Mesendoderm (in vitro differentiated cells): ENCODE results near the gene MRPL47.

Experiments used
- DNase-seq: peaks from one replicate; pipeline ENCODE4 v3.0.0; 2013
- H2AK5ac ChIP-seq: 2 replicates; pipeline ENCODE4 v1.6.1; 2013; ENCODE audit warnings: low read length, inconsistent platforms
- H2BK120ac ChIP-seq: 2 replicates; pipeline ENCODE4 v1.6.1; 2013; ENCODE audit warnings: low read depth, mild to moderate bottlenecking, low read length, moderate library complexity, mixed read lengths
- H2BK15ac ChIP-seq: replicated peaks from 2 replicates; pipeline ENCODE4 v1.6.1; 2013; ENCODE audit warnings: low read depth, mild to moderate bottlenecking, moderate library complexity
- H2BK5ac ChIP-seq: 2 replicates; pipeline ENCODE4 v1.6.1; 2013; ENCODE audit warnings: low read length, inconsistent platforms
- H3K18ac ChIP-seq: 2 replicates; pipeline ENCODE4 v1.6.1; 2013; ENCODE audit warnings: mild to moderate bottlenecking, low read length, mixed read lengths
- H3K23ac ChIP-seq: one replicate; pipeline ENCODE4 v1.6.1; 2013; ENCODE audit warnings: low read length
- H3K27ac ChIP-seq: 2 replicates; pipeline ENCODE4 v1.5.1; 2013; ENCODE audit warnings: low read depth, mild to moderate bottlenecking, inconsistent platforms, low read length, moderate library complexity
- H3K27me3 ChIP-seq: 2 replicates; pipeline ENCODE4 v1.6.1; 2013; ENCODE audit warnings: low read length, control low read depth, mild to moderate bottlenecking, inconsistent platforms; ENCODE audit not compliant: insufficient read depth, poor library complexity
- H3K36me3 ChIP-seq: 2 replicates; pipeline ENCODE4 v1.6.1; 2013; ENCODE audit warnings: low read length, inconsistent platforms; ENCODE audit not compliant: control insufficient read depth, insufficient read depth
- H3K4ac ChIP-seq: one replicate; pipeline ENCODE4 v1.6.1; 2013; ENCODE audit warnings: low read depth, mild to moderate bottlenecking, low read length, moderate library complexity
- H3K4me1 ChIP-seq: 2 replicates; pipeline ENCODE4 v1.6.1; 2013; ENCODE audit warnings: low read depth, low read length, inconsistent platforms; ENCODE audit not compliant: control insufficient read depth
- H3K4me2 ChIP-seq: 2 replicates; pipeline ENCODE4 v1.6.1; 2013; ENCODE audit warnings: low read length
- H3K4me3 ChIP-seq: 2 replicates; pipeline ENCODE4 v1.5.1; 2013; ENCODE audit warnings: mild to moderate bottlenecking, low read length
- H3K56ac ChIP-seq: one replicate; pipeline ENCODE4 v1.6.1; 2013; ENCODE audit warnings: low read length
- H3K79me1 ChIP-seq: 2 replicates; pipeline ENCODE4 v1.6.1; 2013; ENCODE audit warnings: low read length, inconsistent platforms
- H3K79me2 ChIP-seq: 2 replicates; pipeline ENCODE4 v1.6.1; 2013; ENCODE audit warnings: mild to moderate bottlenecking, low read length; ENCODE audit not compliant: control insufficient read depth, insufficient read depth
- H3K9ac ChIP-seq: 2 replicates; pipeline ENCODE4 v1.6.1; 2013; ENCODE audit warnings: low read length, inconsistent platforms
- H4K5ac ChIP-seq: one replicate; pipeline ENCODE4 v1.6.1; 2013; ENCODE audit warnings: low read length
- H4K8ac ChIP-seq: one replicate; pipeline ENCODE4 v1.6.1; 2013; ENCODE audit warnings: low read depth, mild to moderate bottlenecking, control low read depth, low read length, moderate library complexity
- WGBS: extraction: QIAGEN DNeasy Blood & Tissue Kit; methylation state at CpG from one replicate; pipeline ENCODE4 v1.1.7; 2013; ENCODE audit warnings: low lambda C conversion rate, missing lambda C conversion rate; ENCODE audit not compliant: insufficient coverage; ENCODE audit errors: extremely low coverage; 5-methylcytosine and 5-hydroxymethylcytosine counted together

MRPL47 gene

GRCh38 chr3:179580992-179581391 lies 23.4 kb downstream of the MRPL47 start:
- Histone ChIP-seq H3K79me2 (no peaks in the 10 kb centered on the region), H3K4ac (no peak overlapping the region), H2BK120ac (no peak overlapping the region), H3K79me1 (no peaks in the 10 kb centered on the region), H3K4me1 (no peaks in the 10 kb centered on the region), H3K36me3 (no peaks in the 10 kb centered on the region), H3K27me3 (no peaks in the 10 kb centered on the region), H4K5ac (no peak overlapping the region), H3K56ac (no peak overlapping the region), H3K4me2 (no peak overlapping the region), H3K18ac (no peak overlapping the region), H2BK15ac (no peak overlapping the region), H3K9ac (no peak overlapping the region), H3K27ac (no peak overlapping the region), H2BK5ac (no peak overlapping the region), H4K8ac (no peak overlapping the region), H3K4me3 (no peak overlapping the region), H3K23ac (no peak overlapping the region), H2AK5ac (no peak overlapping the region)
- WGBS = no CpG with 5 or more reads among the region's 1 CpG
- no peak for DNase-seq

- Histone ChIP-seq H3K4me2 (no peak overlapping the region), H3K79me1 (peaks cover 7% of the 10 kb centered on the region), H3K56ac (no peak overlapping the region), H2BK120ac (no peak overlapping the region), H3K36me3 (no peaks in the 10 kb centered on the region), H2BK5ac (no peak overlapping the region), H3K4me3 (no peak overlapping the region), H3K4me1 (no peaks in the 10 kb centered on the region), H3K27ac (no peak overlapping the region), H3K79me2 (peaks cover 35% of the 10 kb centered on the region), H3K9ac (no peak overlapping the region), H2AK5ac (no peak overlapping the region), H2BK15ac (no peak overlapping the region), H3K23ac (no peak overlapping the region), H4K8ac (no peak overlapping the region), H3K4ac (no peak overlapping the region), H3K27me3 (no peaks in the 10 kb centered on the region), H4K5ac (no peak overlapping the region), H3K18ac (no peak overlapping the region)
- WGBS = no CpG with 5 or more reads among the region's 3 CpGs
- DNase-seq = no peak
Measured at GRCh38 chr3:179565496-179565895, 38.9 kb downstream of the MRPL47 start.

DNA sequence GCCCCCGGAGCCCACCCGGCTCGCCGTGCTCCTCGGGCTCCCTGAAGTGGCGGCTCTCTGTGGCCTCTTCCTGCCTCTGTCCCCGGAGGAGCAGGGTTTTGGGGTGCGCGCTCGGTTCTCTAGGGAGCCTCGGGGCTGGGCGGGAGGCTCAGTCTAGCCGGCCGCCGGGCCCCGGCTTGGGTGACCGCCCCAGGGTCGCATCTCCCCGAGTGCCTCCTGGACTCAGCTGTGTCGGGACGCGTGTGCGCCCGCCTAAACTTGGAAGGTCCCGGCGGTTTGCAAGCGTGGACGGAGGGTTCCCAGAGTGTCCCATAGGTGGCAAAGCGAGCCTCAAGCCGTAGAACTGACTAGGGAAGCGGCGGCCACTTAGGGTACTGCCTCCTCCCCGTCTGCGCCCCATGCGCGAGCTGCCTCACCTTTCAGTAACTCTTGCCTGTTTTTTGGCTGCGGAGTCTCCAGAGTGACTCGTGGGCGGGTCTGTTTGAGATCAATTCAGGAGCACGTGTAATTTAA lies 41.1 kb downstream of the MRPL47 start:
- Histone ChIP-seq H3K4ac (no peak overlapping the region), H3K27ac (peak overlapping the region; percentile 51), H3K27me3 (no peaks in the 10 kb centered on the region), H2BK5ac (peak overlapping the region; percentile 36), H2BK15ac (no peak overlapping the region), H3K56ac (peak overlapping the region; percentile 89), H3K4me3 (peak overlapping the region; percentile 54), H3K36me3 (no peaks in the 10 kb centered on the region), H2BK120ac (no peak overlapping the region), H2AK5ac (no peak overlapping the region), H3K18ac (peak overlapping the region; percentile 25), H3K79me2 (peaks cover 35% of the 10 kb centered on the region), H3K4me1 (no peaks in the 10 kb centered on the region), H3K4me2 (peak overlapping the region; percentile 76), H3K79me1 (peaks cover 6% of the 10 kb centered on the region), H4K8ac (no peak overlapping the region), H3K9ac (peak overlapping the region; percentile 80), H4K5ac (no peak overlapping the region), H3K23ac (no peak overlapping the region)
- peak; percentile 84 for DNase-seq
- no CpG with 5 or more reads among the region's 40 CpGs for WGBS

DNA sequence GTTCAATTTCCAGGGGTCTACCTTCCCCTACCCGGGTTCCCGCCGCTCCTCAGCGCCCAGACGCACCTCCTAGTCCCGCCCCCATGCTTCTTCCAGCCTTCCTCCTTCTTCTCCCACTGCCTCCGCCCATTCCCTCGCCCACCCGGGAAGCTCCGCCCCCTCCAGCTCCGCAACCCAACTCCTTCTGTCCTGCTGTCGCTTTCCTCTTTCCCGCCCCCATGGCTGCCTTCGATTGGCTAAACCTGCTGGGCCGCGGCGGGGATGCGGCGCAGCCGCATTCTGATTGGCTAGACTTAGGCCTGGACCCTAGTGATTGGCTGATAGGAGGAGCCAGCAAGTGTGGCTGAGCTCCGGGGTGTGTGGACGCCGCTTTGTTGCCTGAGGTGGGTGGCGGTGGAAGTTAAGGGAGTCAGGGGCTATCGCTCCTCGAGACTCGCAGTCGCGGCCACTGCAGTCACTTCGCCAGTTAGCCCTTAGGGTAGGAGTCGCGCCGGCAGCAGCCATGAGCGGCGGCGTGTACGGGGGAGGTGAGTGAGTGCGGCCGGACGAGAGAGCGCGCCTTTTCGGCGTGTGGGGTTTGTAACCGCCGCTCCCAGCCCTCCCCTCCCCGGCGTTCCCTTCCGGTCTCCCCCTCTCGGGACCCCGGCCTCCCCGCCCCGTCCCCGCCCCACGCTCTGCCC lies 41.7 kb downstream of the MRPL47 start, which contains the start of gene ACTL6A:
Gene ACTL6A, plus strand, starts transcription at position 336 of the 680 bp plus-strand sequence. Its CDS starts 167 bp downstream, at position 503.
- peak within 1 kb of the TSS; percentile 89 for H3K56ac ChIP-seq

DNA sequence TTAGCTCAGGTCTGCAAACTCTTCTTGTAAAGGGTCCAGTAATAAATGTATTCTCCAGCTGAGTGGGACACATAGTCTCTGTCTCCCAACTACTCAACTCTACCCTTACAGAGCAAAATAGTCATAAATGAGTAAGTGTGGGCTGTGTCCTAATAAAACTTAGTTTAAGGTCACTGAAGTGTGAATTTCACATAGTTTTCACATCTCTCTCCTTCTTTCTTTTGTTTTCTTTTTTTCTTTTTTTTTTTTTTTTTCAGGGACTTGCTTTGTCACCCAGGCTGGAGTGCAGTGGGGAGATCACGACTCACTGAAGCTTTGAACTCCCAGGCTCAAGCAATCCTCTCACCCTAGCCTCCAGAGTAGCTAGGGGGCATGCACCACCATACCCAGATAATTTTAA lies 43.6 kb downstream of the MRPL47 start:
- Histone ChIP-seq H3K79me2 (peaks cover 22% of the 10 kb centered on the region), H3K23ac (no peak overlapping the region), H3K4me3 (no peak overlapping the region), H3K9ac (no peak overlapping the region), H2BK15ac (no peak overlapping the region), H2BK120ac (no peak overlapping the region), H3K36me3 (no peaks in the 10 kb centered on the region), H3K4me2 (no peak overlapping the region), H3K4ac (no peak overlapping the region), H2AK5ac (no peak overlapping the region), H4K5ac (no peak overlapping the region), H3K79me1 (peaks cover 3% of the 10 kb centered on the region), H2BK5ac (no peak overlapping the region), H4K8ac (no peak overlapping the region), H3K56ac (no peak overlapping the region), H3K27me3 (no peaks in the 10 kb centered on the region), H3K18ac (no peak overlapping the region), H3K4me1 (no peaks in the 10 kb centered on the region), H3K27ac (no peak overlapping the region)
- DNase-seq = no peak
- no CpG with 5 or more reads among the region's 1 CpG for WGBS

More for the DNA sequence above, 41.7 kb downstream of the MRPL47 start, which contains the start of gene ACTL6A:
- Histone ChIP-seq H4K8ac (peak within 1 kb of the TSS; percentile 66), H3K79me1 (peaks cover 6% of the 10 kb centered on the region), H3K9ac (peak within 1 kb of the TSS; percentile 80), H2BK15ac (no peak within 1 kb of the TSS), H3K4ac (no peak within 1 kb of the TSS), H3K4me1 (no peaks in the 10 kb centered on the region), H4K5ac (no peak within 1 kb of the TSS), H2AK5ac (no peak within 1 kb of the TSS), H3K27me3 (no peaks in the 10 kb centered on the region), H3K36me3 (no peaks in the 10 kb centered on the region), H2BK120ac (no peak within 1 kb of the TSS), H3K4me2 (peak within 1 kb of the TSS; percentile 76), H3K4me3 (peak within 1 kb of the TSS; percentile 54), H3K18ac (peak within 1 kb of the TSS; percentile 25), H3K23ac (no peak within 1 kb of the TSS), H3K27ac (peak within 1 kb of the TSS; percentile 65), H2BK5ac (peak within 1 kb of the TSS; percentile 36), H3K79me2 (peaks cover 35% of the 10 kb centered on the region)
- no CpG with 5 or more reads among the region's 55 CpGs for WGBS
- peak; percentile 100 for DNase-seq
